GM12878 (cell line): ENCODE measurements around the gene TACR2. TPM values are rescaled to one million over a fixed set of nuclear protein-coding genes. Genes with fewer than 3 reads are reported as not detected.

Experiments
- ATAC-seq: fragments of 200-7000 bp; cut with Tn5 transposase; 3 replicates; pipeline ENCODE4 v1.9.1; 2020; ENCODE audit warnings: mild to moderate bottlenecking, moderate library complexity
- BruUV-seq: library from RNA; stranded (reverse); fragments of 400-500 nt; replicated peaks from 2 replicates; lab custom pipeline; 2021; lab: Mats Ljungman, UMichigan
- CTCF ChIA-PET: fragments of 300-600 bp; sonication (Branson Sonifier 250); formaldehyde crosslinking; extraction: SDS; loops from one replicate; lab custom pipeline; 2021; ENCODE audit warnings: inconsistent platforms; lab: Yijun Ruan, JAX
- POLR2A ChIA-PET: fragments of 350-600 bp; formaldehyde crosslinking; extraction: SDS; loops from one replicate; lab custom pipeline; 2021; ENCODE audit warnings: inconsistent platforms; lab: Charles Lee
- RAD21 ChIA-PET: fragments of 300-600 bp; sonication (Branson Sonifier 250); formaldehyde crosslinking; loops from one replicate; lab custom pipeline; 2023; ENCODE audit warnings: antibody characterized with exemption; ENCODE audit not compliant: unreplicated experiment; lab: Charles Lee
- SMC1A ChIA-PET: fragments of 300-600 bp; sonication (Branson Sonifier 250); formaldehyde crosslinking; loops from one replicate; lab custom pipeline; 2023; ENCODE audit not compliant: unreplicated experiment, uncharacterized antibody; lab: Charles Lee
- DNase-seq: peaks from one replicate; pipeline ENCODE4 v3.0.0-alpha.2; 2011; ENCODE audit warnings: low read depth, low spot score
- FAIRE-seq: peaks from 3 replicates; lab custom pipeline; 2011; peaks lifted over from hg19 to GRCh38; lab: Jason Lieb, UNC
- H2AFZ ChIP-seq: 2 replicates; pipeline ENCODE4 v1.6.0; 2011; ENCODE audit warnings: low read depth, low read length, control low read depth; ENCODE audit not compliant: control insufficient read depth
- H3K27ac ChIP-seq: 2 replicates; pipeline ENCODE4 v1.5.1; 2011; ENCODE audit warnings: control low read depth; ENCODE audit not compliant: control insufficient read depth, insufficient read depth
- H3K27me3 ChIP-seq, 2 experiments: replicated peaks in 1 of 2; 2 replicates each; pipeline versions ENCODE4 v1.6.0 to v1.6.1; 2011; ENCODE audit warnings: low read length in 1 of 2; ENCODE audit not compliant: control insufficient read depth in 2 of 2, insufficient read depth in 2 of 2
- H3K36me3 ChIP-seq, 2 experiments: 2 replicates each; pipeline ENCODE4 v1.5.1; 2011; ENCODE audit warnings: low read length in 1 of 2; ENCODE audit not compliant: control insufficient read depth in 2 of 2, insufficient read depth in 2 of 2
- H3K4me1 ChIP-seq: 2 replicates; pipeline ENCODE4 v1.6.1; 2011; ENCODE audit warnings: mild to moderate bottlenecking, low read length, moderate library complexity, mixed read lengths; ENCODE audit not compliant: control insufficient read depth, insufficient read depth
- H3K4me2 ChIP-seq: 2 replicates; pipeline ENCODE4 v1.6.0; 2011; ENCODE audit warnings: control low read depth; ENCODE audit not compliant: control insufficient read depth, insufficient read depth
- H3K4me3 ChIP-seq: fragments of 200-600 bp; sonication (generic); 2 replicates; pipeline ENCODE4 v1.5.1; 2016
- H3K79me2 ChIP-seq: 2 replicates; pipeline ENCODE4 v1.6.0; 2011; ENCODE audit warnings: low read length; ENCODE audit not compliant: control insufficient read depth, insufficient read depth
- H3K9ac ChIP-seq: 2 replicates; pipeline ENCODE4 v1.8.0; 2011; ENCODE audit warnings: low read length, control low read depth, mixed read lengths; ENCODE audit not compliant: control insufficient read depth, insufficient read depth
- H3K9me3 ChIP-seq: replicated peaks from 3 replicates; pipeline ENCODE4 v1.5.1; 2011; ENCODE audit warnings: mild to moderate bottlenecking, low read length; ENCODE audit not compliant: control insufficient read depth, insufficient read depth
- H4K20me1 ChIP-seq: 2 replicates; pipeline ENCODE4 v1.6.0; 2011; ENCODE audit not compliant: control insufficient read depth, insufficient read depth
- BHLHE40 ChIP-seq, 2 experiments: fragments of 450-650 bp in 1 of 2; IDR thresholded peaks; 2 replicates each; pipeline ENCODE4 v1.6.1; 2011 to 2017; ENCODE audit warnings: low read depth in 2 of 2, borderline replicate concordance in 1 of 2, improper control_type of control experiment in 1 of 2, low read length in 1 of 2, mild to moderate bottlenecking in 1 of 2
- CHD2 ChIP-seq: IDR thresholded peaks from 2 replicates; pipeline ENCODE4 v1.6.1; 2011; ENCODE audit warnings: low read depth, low read length, improper control_type of control experiment, borderline replicate concordance
- CREB1 ChIP-seq: IDR thresholded peaks from 2 replicates; pipeline ENCODE4 v1.6.1; 2012; ENCODE audit warnings: low read depth, mild to moderate bottlenecking, inconsistent platforms
- DPF2 ChIP-seq: fragments of 450-650 bp; IDR thresholded peaks from 2 replicates; pipeline ENCODE4 v1.6.1; 2017; ENCODE audit warnings: mild to moderate bottlenecking
- FOS ChIP-seq: IDR thresholded peaks from 3 replicates; pipeline ENCODE4 v1.6.1; 2011; ENCODE audit warnings: borderline replicate concordance; ENCODE audit not compliant: insufficient read length; ENCODE audit errors: extremely low read depth
- IRF4 ChIP-seq: IDR thresholded peaks from 2 replicates; pipeline ENCODE4 v1.6.1; 2011; ENCODE audit warnings: low read depth, low read length
- IRF5 ChIP-seq: fragments of 450-650 bp; IDR thresholded peaks from 2 replicates; pipeline ENCODE4 v1.6.1; 2017; ENCODE audit warnings: borderline replicate concordance
- NFXL1 ChIP-seq: fragments of 450-650 bp; IDR thresholded peaks from 2 replicates; pipeline ENCODE4 v1.6.1; 2017; ENCODE audit warnings: antibody characterized with exemption, mild to moderate bottlenecking, borderline replicate concordance
- NFYB ChIP-seq: IDR thresholded peaks from 2 replicates; pipeline ENCODE4 v1.6.1; 2011; ENCODE audit warnings: low read depth, mild to moderate bottlenecking, low read length, improper control_type of control experiment, moderate library complexity; ENCODE audit not compliant: insufficient read depth
- PBX3 ChIP-seq: IDR thresholded peaks from 2 replicates; pipeline ENCODE4 v1.6.1; 2011; ENCODE audit warnings: mild to moderate bottlenecking, low read depth, low read length, moderate library complexity; ENCODE audit not compliant: insufficient replicate concordance
- PKNOX1 ChIP-seq: fragments of 450-650 bp; IDR thresholded peaks from 2 replicates; pipeline ENCODE4 v1.6.1; 2016; ENCODE audit warnings: mild to moderate bottlenecking
- RELB ChIP-seq: fragments of 450-650 bp; IDR thresholded peaks from 2 replicates; pipeline ENCODE4 v1.6.1; 2017; ENCODE audit warnings: low read depth, mild to moderate bottlenecking, moderate library complexity
- RUNX3 ChIP-seq: IDR thresholded peaks from 2 replicates; pipeline ENCODE4 v1.6.1; 2012; ENCODE audit warnings: low read length, inconsistent platforms
- SP1 ChIP-seq: IDR thresholded peaks from one replicate; pipeline ENCODE4 v1.6.1; 2011; ENCODE audit warnings: low read depth, low read length
- STAT1 ChIP-seq: fragments of 450-650 bp; conservative IDR thresholded peaks from 2 replicates; pipeline ENCODE4 v1.6.1; 2014; ENCODE audit warnings: antibody characterized with exemption, mild to moderate bottlenecking
- STAT3 ChIP-seq: IDR thresholded peaks from 2 replicates; pipeline ENCODE4 v1.6.1; 2011; ENCODE audit warnings: low read depth, low read length, improper control_type of control experiment
- WGBS: methylation state at CpG from one replicate; pipeline ENCODE4 v1.1.6; 2016; ENCODE audit warnings: low lambda C conversion rate; ENCODE audit not compliant: insufficient replicate concordance, insufficient coverage; ENCODE audit errors: missing lambda C conversion rate; 5-methylcytosine and 5-hydroxymethylcytosine counted together
- in situ Hi-C: fragments of 300-500 bp; cut with MboI; formaldehyde crosslinking; loops from 9 replicates; pipeline ENCODE4 v1.14.3; 2018; ENCODE audit warnings: mixed read lengths
- intact Hi-C: fragments of 100-400 bp; cut with micrococcal nuclease; formaldehyde crosslinking; loops from one replicate; pipeline ENCODE4 v1.14.2; 2022; ENCODE audit not compliant: unreplicated experiment
- polyA plus RNA-seq, 11 experiments: library from polyadenylated mRNA; depleted of rRNA in 4 of 11; unstranded in 6 of 11; stranded (reverse) in 5 of 11; fragments of >200 nt; fragmentation: Nextera tagmentation in 4 of 11; fragmentation: Illumina TruSeq in 1 of 11; extraction: Ambion mirVana in 4 of 11; extraction: Trizol in 1 of 11; gene quantifications; 1 replicate in 1 of 11; 2 replicates in 10 of 11; pipeline versions ENCODE4 v1.2.1 to v1.2.3, GENCODE V29; 2011 to 2016; ENCODE audit warnings: inconsistent platforms in 2 of 11, missing spikeins in 2 of 11, low read depth in 1 of 11
- total RNA-seq, 4 experiments: library from RNA; depleted of rRNA in 3 of 4; stranded (reverse); fragments of >200 nt in 3 of 4; fragmentation: Illumina TruSeq in 1 of 4; extraction: Trizol in 1 of 4; gene quantifications; 2 replicates each; pipeline versions ENCODE4 v1.2.1 to v1.2.3, GENCODE V29; 2013 to 2021

Gene TACR2
- total and polyA plus RNA-seq, 10 of the 15 experiments (the other 5 are each of a cell fraction or from before 2014, with no cell fraction given): 0.11 TPM; not detected in 9

- Histone ChIP-seq H3K36me3 (no peaks in the 10 kb centered on the region), H3K27ac (no peak within 1 kb of the TSS), H4K20me1 (no peaks in the 10 kb centered on the region), H3K4me3 (peak within 1 kb of the TSS; percentile 75), H3K9me3 (no peaks in the 10 kb centered on the region), H3K79me2 (no peaks in the 10 kb centered on the region; the same call in 1 of the 2 replicates), H3K9ac (peak within 1 kb of the TSS; percentile 45), H2AFZ (peak within 1 kb of the TSS; percentile 73), H3K4me2 (peak within 1 kb of the TSS; percentile 67), H3K27me3 (no peaks in the 10 kb centered on the region; a peak in 1 of 4 replicates), H3K4me1 (no peaks in the 10 kb centered on the region; the same call in 1 of the 2 replicates)
- POLR2A ChIA-PET: interaction anchor here (0.9 to 1.6 kb wide), 4 partner anchors 11 to 18 kb away, joined by 3 to 4 read pairs (median 3); no protein-coding TSS in a partner anchor
- CTCF ChIA-PET: interaction anchor here (0.6 to 3.2 kb wide), 9 partner anchors 9 to 960 kb away, joined by 3 to 16 read pairs (median 3); no protein-coding TSS in a partner anchor
- ATAC-seq (peak; percentile 97), FAIRE-seq (no peak), DNase-seq (peak; percentile 45)
- RAD21 ChIA-PET: interaction anchor here (1.3 to 3.3 kb wide), 2 partner anchors 13 to 19 kb away, joined by 4 to 16 read pairs; no protein-coding TSS in a partner anchor
- in situ Hi-C loops (no loop called here), intact Hi-C loops (no loop called here)
- SMC1A ChIA-PET: interaction anchor here (1.5 to 3.3 kb wide), 4 partner anchors 12 to 38 kb away, joined by 3 to 14 read pairs (median 6); no protein-coding TSS in a partner anchor
- no TSS peak for BruUV-seq
- WGBS: 3% methylated on average over 38 of the region's 45 CpGs
- TF ChIP-seq BHLHE40 (IDR thresholded peaks at IDR 0.05; ENCODE audit: borderline replicate concordance in 1 of 2, low read depth in 2 of 2, low read length in 1 of 2) (peak; percentile 79 to 83), IRF4 (no peak), RELB (0 out of 2 replicates have a peak, but pooled peaks have one; percentile 37), STAT3 (no peak), NFYB (peak; percentile 87), DPF2 (peak; percentile 95), PBX3 (peak; percentile 97), RUNX3 (no peak), CHD2 (peak; percentile 90; the same call in 1 of the 2 replicates), CREB1 (peak; percentile 14; the same call in 1 of the 2 replicates), FOS (peak; percentile 57), IRF5 (no peak), SP1 (peak; percentile 95), STAT1 (no peak), NFXL1 (no peak), PKNOX1 (peak; percentile 98)
These were observed 34.6 kb upstream of the TACR2 start, which contains the start of gene TSPAN15 for GRCh38 chr10:69451209-69451783. Gene TSPAN15, plus strand, starts transcription at chr10:69451465. Its CDS starts 130 bp downstream, at chr10:69451595.
